ENCODE measurements around the gene MAMDC4. TPM values are rescaled to one million over a fixed set of nuclear protein-coding genes. Genes with fewer than 3 reads are reported as not detected.
"Not testable (repeated sequence)": the region's sequence is repeated elsewhere in the genome, so short reads cannot be mapped to it uniquely, and the experiment has no call there.

The MAMDC4 gene
- total RNA-seq, 1 donor from 2014 or later, result 4.8 TPM

DNA sequence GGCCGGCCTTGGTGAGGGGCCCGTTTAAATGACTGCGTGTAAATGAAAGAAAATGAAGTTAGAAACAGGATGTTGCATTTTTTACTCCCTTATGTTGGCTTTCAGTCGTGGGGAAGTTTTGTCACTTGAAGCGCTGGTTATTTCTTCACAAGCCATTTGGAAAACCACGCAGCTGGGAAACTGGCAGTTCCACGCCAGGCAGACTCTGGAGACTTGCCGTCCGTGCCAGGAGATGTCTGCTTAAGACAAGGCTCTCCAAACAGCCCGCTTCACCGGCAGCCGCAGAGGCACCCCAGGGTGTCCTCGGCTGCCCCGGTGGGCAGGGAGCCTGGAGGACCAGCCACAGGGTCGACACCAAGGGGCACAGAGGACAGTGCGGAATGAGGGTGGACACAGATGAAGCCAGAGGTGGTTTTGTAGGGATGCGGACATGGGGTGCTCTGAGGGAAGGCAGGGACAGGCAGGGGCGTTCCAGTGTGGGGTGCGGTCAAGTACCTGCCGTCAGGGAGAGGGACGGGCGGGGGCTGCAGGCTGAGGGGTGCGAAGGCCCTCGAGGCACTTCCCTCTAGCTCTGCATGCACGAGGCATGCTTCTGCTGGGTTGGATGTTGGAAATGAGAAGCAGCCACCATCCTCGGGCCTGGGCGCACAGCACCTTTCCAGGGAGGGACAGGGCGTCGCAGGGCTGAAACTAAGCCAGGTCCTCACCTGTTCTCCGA, 21.0 kb upstream of the MAMDC4 start:
- H3K4me3 ChIP-seq (ENCODE audit: low read depth, low read length), result no peak overlapping the region
- TF ChIP-seq, protein P1, sequence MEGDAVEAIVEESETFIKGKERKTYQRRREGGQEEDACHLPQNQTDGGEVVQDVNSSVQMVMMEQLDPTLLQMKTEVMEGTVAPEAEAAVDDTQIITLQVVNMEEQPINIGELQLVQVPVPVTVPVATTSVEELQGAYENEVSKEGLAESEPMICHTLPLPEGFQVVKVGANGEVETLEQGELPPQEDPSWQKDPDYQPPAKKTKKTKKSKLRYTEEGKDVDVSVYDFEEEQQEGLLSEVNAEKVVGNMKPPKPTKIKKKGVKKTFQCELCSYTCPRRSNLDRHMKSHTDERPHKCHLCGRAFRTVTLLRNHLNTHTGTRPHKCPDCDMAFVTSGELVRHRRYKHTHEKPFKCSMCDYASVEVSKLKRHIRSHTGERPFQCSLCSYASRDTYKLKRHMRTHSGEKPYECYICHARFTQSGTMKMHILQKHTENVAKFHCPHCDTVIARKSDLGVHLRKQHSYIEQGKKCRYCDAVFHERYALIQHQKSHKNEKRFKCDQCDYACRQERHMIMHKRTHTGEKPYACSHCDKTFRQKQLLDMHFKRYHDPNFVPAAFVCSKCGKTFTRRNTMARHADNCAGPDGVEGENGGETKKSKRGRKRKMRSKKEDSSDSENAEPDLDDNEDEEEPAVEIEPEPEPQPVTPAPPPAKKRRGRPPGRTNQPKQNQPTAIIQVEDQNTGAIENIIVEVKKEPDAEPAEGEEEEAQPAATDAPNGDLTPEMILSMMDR (conservative IDR thresholded peaks at IDR 0.05; ENCODE audit: low read depth, low read length), result no peak
- no peak for DNase-seq (ENCODE audit: low read depth)

DNA sequence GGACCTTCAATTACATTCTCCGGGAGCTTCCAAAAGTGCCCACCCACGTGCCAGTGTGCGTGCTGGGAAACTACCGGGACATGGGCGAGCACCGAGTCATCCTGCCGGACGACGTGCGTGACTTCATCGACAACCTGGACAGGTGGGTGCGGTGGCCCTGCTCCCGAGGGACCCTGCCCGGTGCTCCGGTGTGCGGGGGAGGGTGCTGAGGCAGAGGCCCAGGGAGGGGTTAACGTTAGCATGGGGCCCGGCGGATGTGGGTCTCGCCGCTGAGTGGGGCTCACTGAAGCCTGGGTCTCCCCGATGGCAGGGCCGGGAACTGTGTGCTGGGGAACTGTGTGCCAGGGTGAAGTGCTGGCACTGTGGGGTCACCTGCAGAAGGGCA, 20.4 kb upstream of the MAMDC4 start:
- no peak overlapping the region for H3K4me3 ChIP-seq (ENCODE audit: low read depth, low read length)
- TF ChIP-seq, protein P1 (conservative IDR thresholded peaks at IDR 0.05; ENCODE audit: low read depth, low read length), result no peak
- no peak for DNase-seq (ENCODE audit: low read depth)

DNA sequence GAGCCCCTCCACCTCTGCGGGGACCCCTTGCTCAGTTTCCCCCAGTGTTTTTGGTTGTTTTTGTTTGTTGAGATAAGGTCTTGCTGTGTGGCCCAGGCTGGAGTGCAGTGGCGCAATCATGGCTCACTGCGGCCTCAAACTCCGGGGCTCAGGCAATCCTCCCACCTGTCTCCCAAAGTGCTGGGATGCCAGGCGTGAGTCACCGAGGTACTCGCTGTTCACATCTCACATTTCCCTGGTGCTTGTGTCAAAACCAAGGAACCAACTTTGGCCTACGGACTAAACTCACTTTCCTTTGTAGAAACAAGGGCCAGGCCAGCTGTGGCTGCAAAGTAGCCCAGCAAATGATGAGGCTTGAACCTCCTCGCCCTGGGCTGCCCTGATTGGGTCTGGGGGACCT, 19.6 kb upstream of the MAMDC4 start:
- TF ChIP-seq, protein P1 (conservative IDR thresholded peaks at IDR 0.05; ENCODE audit: low read depth, low read length), result no peak
- DNase-seq (ENCODE audit: low read depth), result no peak
- H3K4me3 ChIP-seq (ENCODE audit: low read depth, low read length), result no peak overlapping the region

DNA sequence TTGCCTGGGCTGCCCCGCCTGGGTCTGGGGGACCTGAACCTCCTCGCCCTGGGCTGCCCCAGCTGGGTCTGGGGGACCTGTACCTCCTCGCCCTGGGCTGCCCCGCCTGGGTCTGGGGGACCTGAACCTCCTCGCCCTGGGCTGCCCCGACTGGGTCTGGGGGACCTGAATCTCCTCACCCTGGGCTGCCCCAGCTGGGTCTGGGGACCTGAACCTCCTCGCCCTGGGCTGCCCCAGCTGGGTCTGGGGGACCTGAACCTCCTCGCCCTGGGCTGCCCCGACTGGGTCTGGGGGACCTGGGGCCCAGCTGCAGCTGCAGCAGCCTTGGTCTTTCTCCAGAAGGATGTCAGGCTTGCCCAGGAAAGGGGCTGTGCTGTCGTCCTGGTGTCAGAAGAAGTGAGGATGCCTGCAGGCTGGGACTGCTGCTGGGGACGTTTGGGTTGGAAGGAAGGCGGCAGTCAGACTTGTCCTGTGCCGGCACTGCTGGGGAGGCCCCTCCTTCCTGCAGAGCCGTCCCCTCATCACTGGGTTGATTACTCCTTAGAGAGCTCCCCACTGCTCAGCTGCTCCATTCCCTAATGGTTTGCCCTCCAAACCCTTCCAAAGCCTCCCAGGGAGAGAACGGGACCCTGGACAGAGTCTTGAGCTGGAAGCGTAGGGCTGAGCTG, 18.6 kb upstream of the MAMDC4 start:
- not testable (repeated sequence) for DNase-seq (ENCODE audit: low read depth); H3K4me3 ChIP-seq (ENCODE audit: low read depth, low read length)

DNA sequence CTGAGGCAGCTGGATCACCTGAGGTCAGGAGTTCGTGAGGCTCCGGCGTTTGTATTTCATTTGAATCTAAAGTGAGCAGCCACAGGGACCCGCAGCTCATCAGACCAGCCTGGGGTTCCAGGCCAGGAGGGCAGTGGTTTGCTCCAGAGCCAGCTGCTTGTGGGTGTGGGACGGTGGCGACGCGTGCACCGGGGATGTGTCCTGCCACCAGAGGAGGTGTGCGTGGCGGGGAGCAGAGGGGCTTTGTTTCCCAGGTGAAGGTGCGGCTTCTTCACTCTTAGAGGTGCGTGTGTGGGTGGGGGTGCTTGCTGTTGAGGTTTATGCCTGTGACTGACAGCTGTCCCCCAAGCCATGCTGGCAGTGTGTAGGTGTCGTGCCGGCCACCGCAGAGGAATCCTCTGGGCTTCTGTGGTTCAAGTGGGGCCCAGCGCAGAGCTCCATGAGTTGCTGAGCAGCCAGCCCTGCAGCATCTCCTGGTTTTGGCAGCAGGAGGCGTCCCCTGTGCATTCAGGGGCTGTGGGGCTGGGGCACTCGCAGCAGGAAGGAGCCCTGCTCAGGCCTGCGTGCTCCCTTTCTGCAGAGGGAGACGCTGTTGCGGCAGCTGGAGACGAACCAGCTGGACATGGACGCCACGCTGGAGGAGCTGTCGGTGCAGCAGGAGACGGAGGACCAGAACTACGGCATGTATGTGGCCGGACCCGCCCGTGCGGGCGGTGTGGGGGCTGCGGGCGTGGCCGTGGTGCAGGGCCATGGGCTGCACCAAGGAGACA, 16.8 kb upstream of the MAMDC4 start:
- DNase-seq (ENCODE audit: low read depth), result no peak

DNA sequence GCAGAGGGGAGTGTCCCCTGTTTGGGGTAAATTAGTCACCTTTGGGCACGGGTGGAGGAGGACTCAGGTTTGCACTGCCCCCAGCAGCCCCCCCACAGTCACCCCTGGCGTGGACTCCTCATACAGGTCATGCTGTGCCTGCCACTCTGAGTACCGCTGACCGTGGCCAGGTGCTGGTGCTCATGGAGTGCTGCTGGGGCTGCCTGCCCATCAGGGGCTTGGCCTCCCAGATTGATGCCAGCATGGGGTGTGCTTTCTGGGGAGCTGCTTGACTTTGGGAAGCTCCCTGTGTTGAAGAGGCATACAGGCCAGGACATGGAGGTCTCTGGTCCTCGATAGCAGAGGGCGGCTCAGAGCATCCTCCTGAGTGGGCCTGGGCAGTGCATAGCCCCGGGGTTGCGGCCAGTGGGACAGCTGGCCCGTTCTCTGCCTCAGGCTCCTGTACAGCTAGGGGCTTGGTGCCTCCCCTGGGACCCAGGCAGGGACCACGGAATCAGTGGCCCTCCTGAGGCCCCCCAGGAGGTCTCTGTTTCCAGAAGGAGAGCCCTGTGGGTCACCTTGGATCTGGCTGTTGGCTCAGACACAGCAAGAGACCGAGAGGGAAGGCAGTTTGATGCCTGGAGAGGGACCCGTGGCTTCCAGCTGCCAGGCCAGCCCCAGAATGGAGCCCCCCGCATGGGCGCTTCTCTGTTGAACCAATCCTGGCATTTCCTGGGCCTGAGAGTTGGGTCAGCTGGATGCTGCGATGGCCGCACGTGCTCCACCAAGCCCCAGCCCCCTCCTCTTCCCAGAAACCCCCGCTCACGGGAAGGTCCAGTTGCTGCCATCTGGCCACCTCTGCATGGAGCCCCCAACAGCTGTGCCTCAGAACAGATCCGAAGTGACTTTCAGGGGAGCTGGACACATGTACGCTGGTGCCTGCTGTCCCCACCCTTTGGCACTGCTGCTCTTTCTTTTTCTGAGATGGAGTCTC, 15.9 kb upstream of the MAMDC4 start:
- no peak overlapping the region for H3K4me3 ChIP-seq (ENCODE audit: low read depth, low read length)
- DNase-seq (ENCODE audit: low read depth), result no peak
- TF ChIP-seq, protein P1 (conservative IDR thresholded peaks at IDR 0.05; ENCODE audit: low read depth, low read length), result no peak

More for the DNA sequence above, 16.8 kb upstream of the MAMDC4 start:
- TF ChIP-seq, protein P1 (conservative IDR thresholded peaks at IDR 0.05; ENCODE audit: low read depth, low read length), result no peak
- no peak overlapping the region for H3K4me3 ChIP-seq (ENCODE audit: low read depth, low read length)
